Stimulated activated CD4-positive, alpha-beta T cell treated with anti-CD3 and anti-CD28 coated beads, Interleukin-15, amount 100 ng/mL, for 48 hours (primary cell): Measurements from ENCODE around the gene KCNJ4.
"Not testable (repeated sequence)": the region's sequence is repeated elsewhere in the genome, so short reads cannot be mapped to it uniquely, and the experiment has no call there.

Experiments
- DNase-seq, 2 donors: peaks; one replicate each; pipeline ENCODE4 v3.0.0-alpha.2; 2020; ENCODE audit warnings: low read depth in 2 of 2

Gene KCNJ4

GRCh38 chr22:38381371-38381770 lies 73.6 kb downstream of the KCNJ4 start:
- not testable (repeated sequence) for DNase-seq
